Stomach (tissue), 9 donors: ENCODE results near the gene COMTD1. TPM values are rescaled to one million over a fixed set of nuclear protein-coding genes. Genes with fewer than 3 reads are reported as not detected.
A peak's percentile ranks its signal among the peaks of the same experiment; 100 is the strongest.
"Not testable (repeated sequence)": the region's sequence is repeated elsewhere in the genome, so short reads cannot be mapped to it uniquely, and the experiment has no call there.

Experiments used
- DNase-seq, 2 donors: peaks; one replicate each; pipeline versions ENCODE4 v3.0.0 to v3.0.0-alpha.2; 2013 to 2019
- H3K27ac ChIP-seq, 5 donors: fragments of 200-600 bp in 4 of 5; sonication (generic) in 4 of 5; one replicate each; pipeline ENCODE4 v1.5.1; 2013 to 2019; ENCODE audit warnings: mild to moderate bottlenecking in 1 of 5, moderate library complexity in 1 of 5
- H3K27me3 ChIP-seq, 3 donors: fragments of 200-600 bp; sonication (generic); one replicate each; pipeline ENCODE4 v1.5.1; 2017 to 2019; ENCODE audit warnings: mixed run types in 1 of 3
- H3K36me3 ChIP-seq, 4 donors: fragments of 200-600 bp; sonication (generic); 1 replicate in 3 of 4; 2 replicates in 1 of 4; pipeline ENCODE4 v1.5.1; 2016 to 2019
- H3K4me1 ChIP-seq, 4 donors: fragments of 200-600 bp; sonication (generic); one replicate each; pipeline ENCODE4 v1.5.1; 2016 to 2019
- H3K4me3 ChIP-seq, 4 donors: fragments of 200-600 bp; sonication (generic) in 3 of 4; one replicate each; pipeline ENCODE4 v1.5.1; 2016 to 2019; ENCODE audit warnings: mild to moderate bottlenecking in 1 of 4
- H3K9me3 ChIP-seq, 4 donors: fragments of 200-600 bp; sonication (generic); one replicate each; pipeline ENCODE4 v1.5.1; 2016 to 2019
- CTCF ChIP-seq, 7 experiments: fragments of 450-650 bp in 4 of 7; fragments of 200-600 bp in 3 of 7; sonication (generic) in 3 of 7; IDR thresholded peaks; one replicate each; pipeline ENCODE4 v1.5.1; 2016 to 2019; ENCODE audit warnings: antibody characterized with exemption in 7 of 7, control low read depth in 2 of 7, mild to moderate bottlenecking in 1 of 7
- EP300 ChIP-seq: sonication (generic); formaldehyde crosslinking; IDR thresholded peaks from one replicate; pipeline ENCODE4 v1.6.1; 2017; ENCODE audit warnings: antibody characterized with exemption
- POLR2A ChIP-seq, 4 donors: fragments of 450-650 bp; IDR thresholded peaks; one replicate each; pipeline ENCODE4 v1.6.1; 2016; ENCODE audit warnings: antibody characterized with exemption in 4 of 4, control low read depth in 2 of 4, mild to moderate bottlenecking in 1 of 4, moderate library complexity in 1 of 4
- POLR2AphosphoS5 ChIP-seq, 3 donors: sonication (generic); formaldehyde crosslinking; IDR thresholded peaks; one replicate each; pipeline ENCODE4 v1.6.1; 2016; ENCODE audit warnings: antibody characterized with exemption in 3 of 3
- WGBS, 5 donors: extraction: QIAGEN DNeasy Blood & Tissue Kit in 3 of 5; methylation state at CpG; one replicate each; pipeline versions ENCODE4 v1.1.5 to v1.1.7; 2013 to 2018; 5-methylcytosine and 5-hydroxymethylcytosine counted together
- intact Hi-C: fragments of 100-400 bp; cut with DNase I; formaldehyde crosslinking; loops from one replicate; pipeline ENCODE4 v1.15.1; 2023; ENCODE audit warnings: low total_unique reads
- polyA plus RNA-seq, 3 donors: library from polyadenylated mRNA; stranded (reverse); fragments of 200-250 nt; gene quantifications; one replicate each; pipeline ENCODE4 v1.2.3, GENCODE V29; 2013
- total RNA-seq, 5 donors: library from RNA; depleted of rRNA; stranded (reverse); fragments of >200 nt; gene quantifications; one replicate each; pipeline versions ENCODE4 v1.1.0 to v1.2.3, GENCODE V29; 2014 to 2016
- donor health status: healthy with polysubstance abuse.
- donor health status: Bipolar disorder and iron deficiency.
- donor health status: healthy.

The COMTD1 gene
- total and polyA plus RNA-seq, 8 donors = 15.4 to 446 (median 119) TPM

GRCh38 chr10:75205908-75206307 is 29.8 kb downstream of the COMTD1 start:
- no peak for DNase-seq
- Histone ChIP-seq H3K36me3 (no peaks in the 10 kb centered on the region), H3K9me3 (no peaks in the 10 kb centered on the region), H3K27me3 (no peaks in the 10 kb centered on the region), H3K27ac (no peak overlapping the region), H3K4me1 (peaks cover 0 to 39% (median 11%) of the 10 kb centered on the region in 4 donors), H3K4me3 (no peak overlapping the region)
- WGBS, 5 donors = 92 to 94% (median 93%) methylated on average over 2 of the region's 2 CpGs
- TF ChIP-seq POLR2A (IDR thresholded peaks at IDR 0.05) (no peak), CTCF (IDR thresholded peaks at IDR 0.05) (no peak)
- intact Hi-C loops = no loop called here

GRCh38 chr10:75203724-75204123 is 32.0 kb downstream of the COMTD1 start:
- DNase-seq = peak in 1 of 2 donors; percentile 1
- 91 to 97% (median 95%) methylated on average over 5 of the region's 5 CpGs for WGBS, 5 donors
- TF ChIP-seq POLR2AphosphoS5 (IDR thresholded peaks at IDR 0.05) = no peak

GRCh38 chr10:75203046-75203620 is 32.6 kb downstream of the COMTD1 start:
- DNase-seq = peak in 1 of 2 donors; percentile 7
- peaks cover 0 to 23% (median 3%) of the 10 kb centered on the region in 4 donors for H3K4me1 ChIP-seq
- H3K36me3 ChIP-seq, H3K27me3 ChIP-seq, H3K4me3 ChIP-seq, intact Hi-C loops, H3K9me3 ChIP-seq: not testable (repeated sequence)
- peak overlapping the region; percentile 18 to 55 (median 49) for H3K27ac ChIP-seq
- 79 to 92% (median 80%) methylated on average over 11 of the region's 11 CpGs for WGBS, 5 donors

More at GRCh38 chr10:75203724-75204123, 32.0 kb downstream of the COMTD1 start:
- Histone ChIP-seq H3K27me3 (no peaks in the 10 kb centered on the region), H3K9me3 (no peaks in the 10 kb centered on the region), H3K36me3 (no peaks in the 10 kb centered on the region), H3K4me3 (no peak overlapping the region), H3K27ac (no peak overlapping the region), H3K4me1 (peaks cover 0 to 29% (median 3%) of the 10 kb centered on the region in 4 donors)
- intact Hi-C loops = no loop called here

GRCh38 chr10:75202321-75203045 is 33.3 kb downstream of the COMTD1 start:
- TF ChIP-seq POLR2AphosphoS5 (IDR thresholded peaks at IDR 0.05) (peak in 1 of 3 donors; percentile 19), CTCF (IDR thresholded peaks at IDR 0.05) (no peak)
- H3K9me3 ChIP-seq = no peaks in the 10 kb centered on the region
- H3K4me3 ChIP-seq = no peak overlapping the region
- DNase-seq = peak; percentile 54 to 60
- H3K27ac ChIP-seq = peak overlapping the region; percentile 18 to 55 (median 49)
- 60 to 91% (median 67%) methylated on average over 1 of the region's 1 CpG for WGBS, 5 donors
- no peaks in the 10 kb centered on the region for H3K27me3 ChIP-seq
- peaks cover 0 to 17% (median 3%) of the 10 kb centered on the region in 4 donors for H3K4me1 ChIP-seq
- intact Hi-C loops = no loop called here
- no peaks in the 10 kb centered on the region for H3K36me3 ChIP-seq

- 70 to 80% (median 73%) methylated on average over 9 of the region's 9 CpGs for WGBS, 5 donors
- H3K9me3 ChIP-seq = no peaks in the 10 kb centered on the region
- TF ChIP-seq CTCF (IDR thresholded peaks at IDR 0.05) (no peak), POLR2AphosphoS5 (IDR thresholded peaks at IDR 0.05) (no peak), EP300 (no peak), POLR2A (IDR thresholded peaks at IDR 0.05) (no peak)
- H3K27me3 ChIP-seq = no peaks in the 10 kb centered on the region
- no peak overlapping the region for H3K4me3 ChIP-seq
- H3K4me1 ChIP-seq = peaks cover 0 to 15% (median 3%) of the 10 kb centered on the region in 4 donors
- peak overlapping the region in 3 of 5 donors; percentile 33 to 55 (median 55) for H3K27ac ChIP-seq
- DNase-seq = peak; percentile 27 to 38
- no peaks in the 10 kb centered on the region for H3K36me3 ChIP-seq
- intact Hi-C loops = no loop called here
Measured at GRCh38 chr10:75201793-75202307, 33.9 kb downstream of the COMTD1 start.

GRCh38 chr10:75199949-75200348 is 35.8 kb downstream of the COMTD1 start:
- H3K9me3 ChIP-seq, H3K27me3 ChIP-seq, H3K27ac ChIP-seq, intact Hi-C loops, DNase-seq, H3K36me3 ChIP-seq, H3K4me3 ChIP-seq: not testable (repeated sequence)
- H3K4me1 ChIP-seq = peaks cover 0 to 20% (median 3%) of the 10 kb centered on the region in 4 donors
- WGBS, 5 donors = 82 to 99% (median 94%) methylated on average over 6 of the region's 6 CpGs
